DND-41 (cell line): ENCODE results near the gene MEG3.

Experiments
- CTCF ChIP-seq: IDR thresholded peaks from 2 replicates; pipeline ENCODE4 v1.5.1; 2012; ENCODE audit warnings: borderline replicate concordance, low read length, moderate library complexity, mild to moderate bottlenecking; ENCODE audit not compliant: poor library complexity, severe bottlenecking; ENCODE audit errors: extremely low read depth
- EZH2 ChIP-seq: IDR thresholded peaks from 3 replicates; pipeline ENCODE4 v1.6.1; 2012; ENCODE audit warnings: borderline replicate concordance, low read depth, mild to moderate bottlenecking, moderate library complexity, low read length, inconsistent platforms; ENCODE audit not compliant: severe bottlenecking

GRCh38 chr14:100782516-100783320 lies 43.2 kb upstream of the MEG3 start:
- TF ChIP-seq CTCF (no peak), EZH2 (no peak)
